K562 (cell line): ENCODE results near the gene RPS19. TPM values are rescaled to one million over a fixed set of nuclear protein-coding genes. Genes with fewer than 3 reads are reported as not detected.

Source experiments
- CHD4 ChIP-seq: fragments of 200-600 bp; sonication (generic); IDR thresholded peaks from 3 replicates; pipeline ENCODE4 v1.6.1; 2012; ENCODE audit warnings: low read depth, mild to moderate bottlenecking, mixed read lengths, low read length, inconsistent platforms; ENCODE audit not compliant: insufficient read depth, insufficient replicate concordance, poor library complexity, severe bottlenecking
- CXXC5 ChIP-seq: fragments of 250-450 bp; sonication (Bioruptor Pico); IDR thresholded peaks from 2 replicates; pipeline ENCODE4 v1.8.0; 2022; ENCODE audit warnings: inconsistent platforms, mild to moderate bottlenecking, moderate library complexity
- GATAD2A ChIP-seq: fragments of 450-650 bp; IDR thresholded peaks from 2 replicates; pipeline ENCODE4 v1.6.1; 2017
- KLF10 ChIP-seq: fragments of 250-450 bp; sonication (Bioruptor Pico); IDR thresholded peaks from 2 replicates; pipeline ENCODE4 v1.6.1; 2021; ENCODE audit warnings: matching md5 sums
- MAFF ChIP-seq: IDR thresholded peaks from 2 replicates; pipeline ENCODE4 v1.6.1; 2012; ENCODE audit warnings: low read length, improper control_type of control experiment
- POLR2H ChIP-seq: IDR thresholded peaks from 2 replicates; pipeline ENCODE4 v1.6.1; 2016; ENCODE audit warnings: missing genetic modification characterization, low read depth, mild to moderate bottlenecking, control low read depth, missing compliant biosample characterization, moderate library complexity
- RBBP5 ChIP-seq: fragments of 200-600 bp; sonication (generic); IDR thresholded peaks from 2 replicates; pipeline ENCODE4 v1.6.1; 2012; ENCODE audit warnings: borderline replicate concordance, mild to moderate bottlenecking, low read length, control low read depth, inconsistent platforms; ENCODE audit not compliant: insufficient read depth, poor library complexity, severe bottlenecking
- RCOR1 ChIP-seq, 2 experiments: IDR thresholded peaks; 2 replicates each; pipeline ENCODE4 v1.6.1; 2012; ENCODE audit warnings: low read depth in 2 of 2, low read length in 2 of 2, borderline replicate concordance in 1 of 2, improper control_type of control experiment in 1 of 2
- SIN3B ChIP-seq: fragments of 450-650 bp; IDR thresholded peaks from 2 replicates; pipeline ENCODE4 v1.6.1; 2017; ENCODE audit warnings: low read depth, mild to moderate bottlenecking, moderate library complexity
- TEAD1 ChIP-seq, 2 experiments: fragments of 450-650 bp in 1 of 2; sonication (generic) in 1 of 2; formaldehyde crosslinking; IDR thresholded peaks; 2 replicates each; pipeline versions ENCODE4 v1.4.0 to v1.8.0; 2020 to 2022; ENCODE audit warnings: mild to moderate bottlenecking in 2 of 2, missing genetic modification reagents in 1 of 2
- TRIM28 ChIP-seq: fragments of 450-650 bp; IDR thresholded peaks from 2 replicates; pipeline ENCODE4 v1.6.1; 2017
- ZBTB12 ChIP-seq: fragments of 250-450 bp; sonication (Bioruptor Pico); IDR thresholded peaks from 2 replicates; pipeline ENCODE4 v1.4.0; 2020
- ZNF274 ChIP-seq: IDR thresholded peaks from 2 replicates; pipeline ENCODE4 v1.6.1; 2011; ENCODE audit warnings: low read depth, mild to moderate bottlenecking, low read length, moderate library complexity, borderline replicate concordance
- ZNF408 ChIP-seq: fragments of 250-450 bp; sonication (Bioruptor Pico); IDR thresholded peaks from 2 replicates; pipeline ENCODE4 v1.4.0; 2020; ENCODE audit warnings: low read depth, mild to moderate bottlenecking, moderate library complexity
- ZNF431 ChIP-seq: sonication (generic); formaldehyde crosslinking; IDR thresholded peaks from 2 replicates; pipeline ENCODE4 v1.8.0; 2022; ENCODE audit warnings: mild to moderate bottlenecking, missing genetic modification reagents
- ZNF511 ChIP-seq: sonication (generic); formaldehyde crosslinking; IDR thresholded peaks from 2 replicates; pipeline ENCODE4 v1.8.0; 2022; ENCODE audit warnings: mild to moderate bottlenecking, missing genetic modification reagents
- polyA plus RNA-seq, 8 experiments: library from polyadenylated mRNA; depleted of rRNA in 4 of 8; stranded (reverse) in 5 of 8; unstranded in 3 of 8; fragments of >200 nt; fragmentation: Nextera tagmentation in 2 of 8; fragmentation: Illumina TruSeq in 1 of 8; extraction: Ambion mirVana in 2 of 8; extraction: Trizol in 1 of 8; gene quantifications; 2 replicates each; pipeline versions ENCODE4 v1.2.1 to v1.2.3, GENCODE V29; 2011 to 2014; ENCODE audit warnings: inconsistent platforms in 1 of 8, missing spikeins in 1 of 8
- total RNA-seq, 7 experiments: library from RNA; depleted of rRNA in 6 of 7; stranded (reverse); fragments of >200 nt in 6 of 7; fragmentation: Illumina TruSeq in 2 of 7; extraction: Trizol in 2 of 7; gene quantifications; 2 replicates each; pipeline versions ENCODE4 v1.2.1 to v1.2.3, GENCODE V29; 2011 to 2021; ENCODE audit warnings: low replicate concordance in 1 of 7
- TF ChIP-seq, protein P1 (sequence below): fragments of 450-650 bp; IDR thresholded peaks from 2 replicates; pipeline ENCODE4 v1.6.1; 2017; ENCODE audit warnings: antibody characterized with exemption
- TF ChIP-seq, protein P2 (sequence below): fragments of 250-450 bp; sonication (Bioruptor Pico); IDR thresholded peaks from 2 replicates; pipeline ENCODE4 v1.5.1; 2021; ENCODE audit warnings: mild to moderate bottlenecking
- TF ChIP-seq, protein P3 (sequence below): fragments of 250-450 bp; sonication (Bioruptor Pico); IDR thresholded peaks from 2 replicates; pipeline ENCODE4 v1.5.0; 2022; ENCODE audit warnings: mild to moderate bottlenecking

RPS19 gene
- total and polyA plus RNA-seq, 9 of the 15 experiments (the other 6 are each of a cell fraction or from before 2014, with no cell fraction given), result 1,964 to 3,408 (median 2,747) TPM

DNA sequence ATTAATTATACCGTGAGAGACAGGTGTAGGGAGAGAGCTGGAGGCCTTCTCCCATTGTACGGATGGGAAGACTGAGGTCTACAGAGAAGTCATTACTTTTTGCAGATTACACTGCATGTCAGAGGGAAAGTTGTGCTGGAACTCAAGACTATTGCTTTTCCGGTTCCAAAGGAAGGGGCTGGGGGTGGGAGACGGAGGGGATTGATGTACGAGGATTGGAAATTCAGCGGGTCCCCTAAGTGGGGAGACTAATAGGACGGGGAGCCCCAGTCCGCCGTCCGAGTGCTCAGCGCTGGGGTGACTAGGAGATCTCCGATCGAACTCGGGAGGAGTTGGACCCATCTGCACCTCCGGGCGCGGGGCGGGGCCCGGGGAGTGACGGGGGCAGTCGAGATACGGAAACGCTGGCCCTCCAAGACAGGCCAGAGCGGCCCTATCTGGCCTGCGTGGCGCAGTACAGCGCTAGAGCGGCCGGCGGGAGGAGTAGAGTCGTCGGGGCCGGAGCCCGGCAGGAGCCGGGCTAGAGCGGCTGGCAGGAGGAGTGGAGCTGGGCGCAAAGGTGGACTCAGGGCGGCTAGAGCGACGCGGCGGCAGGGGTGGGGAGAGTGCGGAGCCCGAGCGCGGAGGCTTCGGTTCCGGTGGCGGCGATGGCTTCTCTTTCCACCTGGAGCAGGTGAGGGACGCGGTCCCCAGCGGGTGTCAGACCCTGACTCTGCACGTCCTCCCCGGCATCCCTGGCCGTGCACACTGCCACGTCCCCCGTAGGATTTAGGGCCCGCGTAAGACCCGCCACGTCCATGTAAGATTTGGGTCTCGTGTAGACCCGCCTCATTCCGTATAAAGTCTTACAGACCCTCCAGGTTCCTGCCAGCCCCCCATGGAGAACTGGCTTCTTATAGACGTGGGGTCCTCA is 24.0 kb downstream of the RPS19 start (continued):
- TF ChIP-seq RBBP5 (peak; percentile 71), CXXC5 (CRISPR knock-in tag) (peak; percentile 96), RCOR1 (IDR thresholded peaks at IDR 0.05; ENCODE audit: borderline replicate concordance in 1 of 2, low read depth in 2 of 2, low read length in 2 of 2) (peak; percentile 93 to 97; a peak in 3 of 4 replicates), MAFF (no peak), KLF10 (CRISPR knock-in tag) (0 out of 2 replicates have a peak, but pooled peaks have one; percentile 43), SIN3B (peak; percentile 57), TEAD1 (CRISPR knock-in tag; IDR thresholded peaks at IDR 0.05) (peak in 1 of 2 experiments; percentile 49; a peak in 1 of 4 replicates), ZBTB12 (CRISPR knock-in tag) (0 out of 2 replicates have a peak, but pooled peaks have one; percentile 19), ZNF408 (CRISPR knock-in tag) (no peak), GATAD2A (no peak), ZNF274 (no peak), ZNF431 (CRISPR knock-in tag) (no peak; the same call in 1 of the 2 replicates), CHD4 (peak; percentile 100), ZNF511 (CRISPR knock-in tag) (no peak; the same call in 1 of the 2 replicates), POLR2H (tag) (peak; percentile 60), TRIM28 (0 out of 2 replicates have a peak, but pooled peaks have one; percentile 15)
- TF ChIP-seq, protein P1, sequence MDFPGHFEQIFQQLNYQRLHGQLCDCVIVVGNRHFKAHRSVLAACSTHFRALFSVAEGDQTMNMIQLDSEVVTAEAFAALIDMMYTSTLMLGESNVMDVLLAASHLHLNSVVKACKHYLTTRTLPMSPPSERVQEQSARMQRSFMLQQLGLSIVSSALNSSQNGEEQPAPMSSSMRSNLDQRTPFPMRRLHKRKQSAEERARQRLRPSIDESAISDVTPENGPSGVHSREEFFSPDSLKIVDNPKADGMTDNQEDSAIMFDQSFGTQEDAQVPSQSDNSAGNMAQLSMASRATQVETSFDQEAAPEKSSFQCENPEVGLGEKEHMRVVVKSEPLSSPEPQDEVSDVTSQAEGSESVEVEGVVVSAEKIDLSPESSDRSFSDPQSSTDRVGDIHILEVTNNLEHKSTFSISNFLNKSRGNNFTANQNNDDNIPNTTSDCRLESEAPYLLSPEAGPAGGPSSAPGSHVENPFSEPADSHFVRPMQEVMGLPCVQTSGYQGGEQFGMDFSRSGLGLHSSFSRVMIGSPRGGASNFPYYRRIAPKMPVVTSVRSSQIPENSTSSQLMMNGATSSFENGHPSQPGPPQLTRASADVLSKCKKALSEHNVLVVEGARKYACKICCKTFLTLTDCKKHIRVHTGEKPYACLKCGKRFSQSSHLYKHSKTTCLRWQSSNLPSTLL, result no peak
- TF ChIP-seq, protein P2, sequence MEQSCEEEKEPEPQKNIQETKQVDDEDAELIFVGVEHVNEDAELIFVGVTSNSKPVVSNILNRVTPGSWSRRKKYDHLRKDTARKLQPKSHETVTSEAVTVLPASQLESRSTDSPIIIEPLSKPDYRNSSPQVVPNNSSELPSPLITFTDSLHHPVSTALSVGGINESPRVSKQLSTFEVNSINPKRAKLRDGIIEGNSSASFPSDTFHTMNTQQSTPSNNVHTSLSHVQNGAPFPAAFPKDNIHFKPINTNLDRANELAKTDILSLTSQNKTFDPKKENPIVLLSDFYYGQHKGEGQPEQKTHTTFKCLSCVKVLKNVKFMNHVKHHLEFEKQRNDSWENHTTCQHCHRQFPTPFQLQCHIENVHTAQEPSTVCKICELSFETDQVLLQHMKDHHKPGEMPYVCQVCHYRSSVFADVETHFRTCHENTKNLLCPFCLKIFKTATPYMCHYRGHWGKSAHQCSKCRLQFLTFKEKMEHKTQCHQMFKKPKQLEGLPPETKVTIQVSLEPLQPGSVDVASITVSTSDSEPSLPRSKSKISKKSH, result no peak
- TF ChIP-seq, protein P3, sequence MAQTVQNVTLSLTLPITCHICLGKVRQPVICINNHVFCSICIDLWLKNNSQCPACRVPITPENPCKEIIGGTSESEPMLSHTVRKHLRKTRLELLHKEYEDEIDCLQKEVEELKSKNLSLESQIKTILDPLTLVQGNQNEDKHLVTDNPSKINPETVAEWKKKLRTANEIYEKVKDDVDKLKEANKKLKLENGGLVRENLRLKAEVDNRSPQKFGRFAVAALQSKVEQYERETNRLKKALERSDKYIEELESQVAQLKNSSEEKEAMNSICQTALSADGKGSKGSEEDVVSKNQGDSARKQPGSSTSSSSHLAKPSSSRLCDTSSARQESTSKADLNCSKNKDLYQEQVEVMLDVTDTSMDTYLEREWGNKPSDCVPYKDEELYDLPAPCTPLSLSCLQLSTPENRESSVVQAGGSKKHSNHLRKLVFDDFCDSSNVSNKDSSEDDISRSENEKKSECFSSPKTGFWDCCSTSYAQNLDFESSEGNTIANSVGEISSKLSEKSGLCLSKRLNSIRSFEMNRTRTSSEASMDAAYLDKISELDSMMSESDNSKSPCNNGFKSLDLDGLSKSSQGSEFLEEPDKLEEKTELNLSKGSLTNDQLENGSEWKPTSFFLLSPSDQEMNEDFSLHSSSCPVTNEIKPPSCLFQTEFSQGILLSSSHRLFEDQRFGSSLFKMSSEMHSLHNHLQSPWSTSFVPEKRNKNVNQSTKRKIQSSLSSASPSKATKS (CRISPR knock-in tag), result no peak
